GM18517 (cell line): ENCODE measurements around the gene STAP1.

Experiments
- ATAC-seq: cut with Tn5 transposase; IDR thresholded peaks from one replicate; pipeline ENCODE4 v1.9.1; 2021; ENCODE audit warnings: mild to moderate bottlenecking, moderate library complexity; ENCODE audit not compliant: unreplicated experiment

The STAP1 gene

GRCh38 chr4:67555447-67555846 lies 3.1 kb upstream of the STAP1 start:
- ATAC-seq, result no peak

- ATAC-seq, result no peak
Observed at GRCh38 chr4:67556436-67556835, 2.1 kb upstream of the STAP1 start.

GRCh38 chr4:67565284-67565683 lies 6.8 kb downstream of the STAP1 start:
- ATAC-seq, result no peak

- no peak for ATAC-seq
Observed at GRCh38 chr4:67566335-67566734, 7.8 kb downstream of the STAP1 start.

- ATAC-seq, result no peak
Observed at GRCh38 chr4:67568820-67569219, 10.3 kb downstream of the STAP1 start.

- no peak for ATAC-seq
Observed at GRCh38 chr4:67570537-67570936, 12.0 kb downstream of the STAP1 start.

GRCh38 chr4:67571975-67572374 lies 13.4 kb downstream of the STAP1 start:
- no peak for ATAC-seq

GRCh38 chr4:67573193-67573592 lies 14.7 kb downstream of the STAP1 start:
- ATAC-seq, result no peak

GRCh38 chr4:67575232-67576058 lies 16.9 kb downstream of the STAP1 start:
- ATAC-seq, result peak; percentile 94

- no peak for ATAC-seq
Observed at GRCh38 chr4:67576059-67576466, 17.5 kb downstream of the STAP1 start.

- peak; percentile 43 for ATAC-seq
Observed at GRCh38 chr4:67576538-67576937, 18.0 kb downstream of the STAP1 start.

- peak; percentile 30 for ATAC-seq
Observed at GRCh38 chr4:67580577-67580976, 22.1 kb downstream of the STAP1 start.

- peak; percentile 65 for ATAC-seq
Observed at GRCh38 chr4:67581208-67581857, 22.8 kb downstream of the STAP1 start.

GRCh38 chr4:67581913-67582312 lies 23.4 kb downstream of the STAP1 start:
- no peak for ATAC-seq

GRCh38 chr4:67584496-67584895 lies 26.0 kb downstream of the STAP1 start:
- ATAC-seq, result no peak

GRCh38 chr4:67587156-67587555 lies 28.6 kb downstream of the STAP1 start:
- ATAC-seq, result no peak

GRCh38 chr4:67593741-67594175 lies 35.2 kb downstream of the STAP1 start:
- no peak for ATAC-seq

- no peak for ATAC-seq
Observed at GRCh38 chr4:67603310-67604028, 44.9 kb downstream of the STAP1 start.

GRCh38 chr4:67604029-67604381 lies 45.5 kb downstream of the STAP1 start:
- no peak for ATAC-seq

- ATAC-seq, result no peak
Observed at GRCh38 chr4:67604749-67605148, 46.2 kb downstream of the STAP1 start.

GRCh38 chr4:67608027-67608426 lies 49.5 kb downstream of the STAP1 start:
- ATAC-seq, result no peak

GRCh38 chr4:67614186-67614585 lies 55.7 kb downstream of the STAP1 start:
- ATAC-seq, result no peak
